Stimulated activated naive CD8-positive, alpha-beta T cell treated with anti-CD3 and anti-CD28 coated beads, Interleukin-15, Interleukin-2, amounts not matched to agents 100 U/mL and 50 U/mL, for 24 hours (primary cell): ENCODE results near the gene GRID1.

Source experiments
- ATAC-seq: fragments of 150-1000 bp; cut with Tn5 transposase; one replicate; pipeline ENCODE4 v1.10.0; 2021
- DNase-seq: peaks from one replicate; pipeline ENCODE4 v3.0.0; 2021

GRID1 gene

GRCh38 chr10:85924382-85925102 lies 442.1 kb downstream of the GRID1 start:
- ATAC-seq (no peak), DNase-seq (no peak)

GRCh38 chr10:85922356-85923129 lies 444.1 kb downstream of the GRID1 start:
- no peak for DNase-seq
- no peak for ATAC-seq

- DNase-seq = no peak
- no peak for ATAC-seq
These were observed 444.8 kb downstream of the GRID1 start for GRCh38 chr10:85921789-85922188.

GRCh38 chr10:85920311-85920710 lies 446.3 kb downstream of the GRID1 start:
- ATAC-seq = no peak
- no peak for DNase-seq

- no peak for ATAC-seq
- no peak for DNase-seq
These were observed 447.0 kb downstream of the GRID1 start for GRCh38 chr10:85919491-85920021.

- DNase-seq (no peak), ATAC-seq (no peak)
These were observed 448.2 kb downstream of the GRID1 start for GRCh38 chr10:85918371-85918770.

GRCh38 chr10:85917601-85918000 lies 449.0 kb downstream of the GRID1 start:
- DNase-seq (no peak), ATAC-seq (no peak)

- ATAC-seq (no peak), DNase-seq (no peak)
These were observed 449.5 kb downstream of the GRID1 start for GRCh38 chr10:85916994-85917573.

- ATAC-seq = no peak
These were observed 450.3 kb downstream of the GRID1 start for GRCh38 chr10:85916286-85916685.

GRCh38 chr10:85915245-85915846 lies 451.2 kb downstream of the GRID1 start:
- DNase-seq = no peak
- no peak for ATAC-seq

More at GRCh38 chr10:85916286-85916685, 450.3 kb downstream of the GRID1 start:
- DNase-seq = no peak

- DNase-seq = no peak
These were observed 451.9 kb downstream of the GRID1 start for GRCh38 chr10:85914720-85915119.

GRCh38 chr10:85908462-85908861 lies 458.1 kb downstream of the GRID1 start:
- ATAC-seq = no peak
- DNase-seq = no peak

More at GRCh38 chr10:85914720-85915119, 451.9 kb downstream of the GRID1 start:
- no peak for ATAC-seq

- DNase-seq = no peak
- ATAC-seq = no peak
These were observed 464.5 kb downstream of the GRID1 start for GRCh38 chr10:85902051-85902450.

GRCh38 chr10:85901599-85901998 lies 465.0 kb downstream of the GRID1 start:
- no peak for DNase-seq
- ATAC-seq = no peak

GRCh38 chr10:85900487-85900886 lies 466.1 kb downstream of the GRID1 start:
- ATAC-seq (no peak), DNase-seq (no peak)

GRCh38 chr10:85900061-85900460 lies 466.5 kb downstream of the GRID1 start:
- no peak for ATAC-seq

GRCh38 chr10:85891472-85891871 lies 475.1 kb downstream of the GRID1 start:
- DNase-seq = no peak
- ATAC-seq = no peak

More at GRCh38 chr10:85900061-85900460, 466.5 kb downstream of the GRID1 start:
- DNase-seq = no peak

GRCh38 chr10:85888559-85888958 lies 478.0 kb downstream of the GRID1 start:
- DNase-seq = no peak
- ATAC-seq = no peak

- ATAC-seq = no peak
These were observed 478.6 kb downstream of the GRID1 start for GRCh38 chr10:85888004-85888403.

GRCh38 chr10:85874208-85874607 lies 492.4 kb downstream of the GRID1 start:
- ATAC-seq (no peak), DNase-seq (no peak)

More at GRCh38 chr10:85888004-85888403, 478.6 kb downstream of the GRID1 start:
- no peak for DNase-seq

GRCh38 chr10:85873063-85873462 lies 493.5 kb downstream of the GRID1 start:
- DNase-seq = no peak
- no peak for ATAC-seq
